Measurements from ENCODE around the gene ESYT1. TPM values are rescaled to one million over a fixed set of nuclear protein-coding genes. Genes with fewer than 3 reads are reported as not detected.

Gene ESYT1
- total and polyA plus RNA-seq, 11 donors = 17.0 to 81.1 (median 43.4) TPM

DNA sequence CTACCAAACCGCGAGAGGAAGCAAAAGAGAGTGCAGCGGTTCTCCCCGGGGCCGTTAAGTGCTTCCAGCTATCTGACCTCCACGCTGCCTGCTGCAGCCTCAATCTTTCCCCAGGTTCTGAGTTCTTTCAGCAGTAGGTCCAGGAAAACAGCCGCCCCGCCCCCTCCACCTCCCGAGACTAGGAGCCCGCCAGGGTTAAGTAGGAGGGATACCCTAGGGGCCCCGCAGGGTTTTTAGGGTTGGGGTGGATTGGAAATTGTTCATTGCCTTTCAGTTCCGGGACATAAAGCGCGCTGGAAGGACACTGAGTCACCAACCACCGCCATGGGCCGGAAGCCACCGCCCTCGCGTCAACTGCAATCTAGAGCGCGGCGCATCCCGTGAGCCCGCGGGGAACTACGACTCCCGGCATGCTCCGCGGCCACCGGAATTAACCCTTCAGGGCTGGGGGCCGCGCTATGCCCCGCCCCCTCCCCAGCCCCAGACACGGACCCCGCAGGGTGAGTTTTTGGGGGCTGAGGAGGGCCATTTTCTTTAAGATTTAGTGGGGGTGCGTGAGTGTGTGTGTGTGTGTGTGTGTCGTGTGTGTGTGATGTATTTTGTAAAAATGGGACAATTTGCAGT is 24.2 kb downstream of the ESYT1 start, which contains the start of gene MYL6B:
Gene MYL6B, plus strand, starts transcription at position 456 of the 624 bp plus-strand sequence. CDS start 1,332 bp downstream, outside the sequence.
- peak in 1 of 2 donors; percentile 62 for TF ChIP-seq POLR2A (IDR thresholded peaks at IDR 0.05)
- TF ChIP-seq, protein P1, sequence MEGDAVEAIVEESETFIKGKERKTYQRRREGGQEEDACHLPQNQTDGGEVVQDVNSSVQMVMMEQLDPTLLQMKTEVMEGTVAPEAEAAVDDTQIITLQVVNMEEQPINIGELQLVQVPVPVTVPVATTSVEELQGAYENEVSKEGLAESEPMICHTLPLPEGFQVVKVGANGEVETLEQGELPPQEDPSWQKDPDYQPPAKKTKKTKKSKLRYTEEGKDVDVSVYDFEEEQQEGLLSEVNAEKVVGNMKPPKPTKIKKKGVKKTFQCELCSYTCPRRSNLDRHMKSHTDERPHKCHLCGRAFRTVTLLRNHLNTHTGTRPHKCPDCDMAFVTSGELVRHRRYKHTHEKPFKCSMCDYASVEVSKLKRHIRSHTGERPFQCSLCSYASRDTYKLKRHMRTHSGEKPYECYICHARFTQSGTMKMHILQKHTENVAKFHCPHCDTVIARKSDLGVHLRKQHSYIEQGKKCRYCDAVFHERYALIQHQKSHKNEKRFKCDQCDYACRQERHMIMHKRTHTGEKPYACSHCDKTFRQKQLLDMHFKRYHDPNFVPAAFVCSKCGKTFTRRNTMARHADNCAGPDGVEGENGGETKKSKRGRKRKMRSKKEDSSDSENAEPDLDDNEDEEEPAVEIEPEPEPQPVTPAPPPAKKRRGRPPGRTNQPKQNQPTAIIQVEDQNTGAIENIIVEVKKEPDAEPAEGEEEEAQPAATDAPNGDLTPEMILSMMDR (IDR thresholded peaks at IDR 0.05) = no peak
- H3K4me1 ChIP-seq = peaks cover 4 to 36% (median 25%) of the 10 kb centered on the region in 12 donors
- DNase-seq = peak; percentile 94 to 97 (median 96)
- H3K9me3 ChIP-seq = no peaks in the 10 kb centered on the region
- peaks cover 0 to 12% (median 0%) of the 10 kb centered on the region in 9 donors for H3K36me3 ChIP-seq
- intact Hi-C loops (cut with DNase I) = loop anchor here in 2 of 10 donors (2.0 kb wide), 1 partner anchor 23 kb away; the partner anchor contains the start of gene ESYT1 (in 2 of the 2)
- peak within 1 kb of the TSS; percentile 22 to 92 (median 72) for H3K4me3 ChIP-seq
- no peaks in the 10 kb centered on the region for H3K27me3 ChIP-seq
- ATAC-seq = peak; percentile 95 to 98 (median 97)
- 0 to 1% (median 1%) methylated on average over 15 to 37 of the region's 37 CpGs for WGBS, 4 donors
- H3K27ac ChIP-seq = peak within 1 kb of the TSS; percentile 80 to 98 (median 94)

DNA sequence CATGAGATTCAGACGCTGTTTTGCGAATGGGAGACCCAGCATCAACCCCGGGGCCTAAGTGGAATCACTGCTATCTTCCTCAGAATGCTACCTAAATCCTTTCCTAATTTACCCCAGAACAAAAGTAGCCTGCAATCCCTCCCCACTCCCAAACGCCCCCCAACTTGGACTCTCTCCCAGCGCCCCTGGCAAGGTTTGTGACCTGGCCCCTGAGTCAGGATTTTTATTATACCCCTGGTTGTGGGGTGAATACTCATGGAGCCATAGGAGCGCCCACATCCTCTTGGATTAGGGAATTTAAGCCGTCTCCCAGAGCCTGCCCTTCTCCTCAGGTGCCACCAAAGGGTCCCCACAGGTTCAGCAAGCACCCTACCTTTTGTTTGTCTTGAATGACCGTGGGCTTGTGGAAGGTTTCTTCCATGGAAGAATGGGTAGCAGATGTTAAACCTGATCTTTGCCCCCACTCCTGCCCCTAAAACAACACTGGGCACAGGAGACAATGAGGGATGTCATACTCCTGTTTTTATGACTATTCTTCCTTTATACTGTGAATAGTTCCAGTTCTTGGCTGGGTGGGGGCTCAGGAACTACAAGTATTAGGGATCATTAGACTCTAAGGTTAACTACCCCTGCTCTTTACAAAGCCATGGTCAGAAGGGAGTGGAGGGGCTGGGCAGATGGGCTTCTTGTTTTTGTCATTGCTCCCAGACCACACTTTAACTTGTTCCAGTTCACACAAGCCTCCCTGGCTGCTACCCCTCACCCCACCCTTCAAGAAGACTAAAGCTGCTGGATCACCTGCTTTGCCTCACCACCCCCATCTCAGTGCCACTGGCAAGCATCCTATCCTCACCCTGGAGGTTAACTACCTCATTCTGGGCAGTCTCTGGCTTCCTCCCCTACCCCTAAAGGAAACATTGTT is 24.9 kb downstream of the ESYT1 start:
- peak overlapping the region in 10 of 12 donors; percentile 92 to 98 (median 94) for H3K27ac ChIP-seq
- WGBS, 4 donors = 7 to 16% (median 15%) methylated on average over 8 of the region's 8 CpGs
- peaks cover 4 to 36% (median 23%) of the 10 kb centered on the region in 12 donors for H3K4me1 ChIP-seq
- no peak for ATAC-seq
- H3K9me3 ChIP-seq = no peaks in the 10 kb centered on the region
- H3K4me3 ChIP-seq = peak overlapping the region; percentile 22 to 92 (median 72)
- TF ChIP-seq, protein P1 (IDR thresholded peaks at IDR 0.05) = no peak
- TF ChIP-seq POLR2A (IDR thresholded peaks at IDR 0.05) = no peak
- no peaks in the 10 kb centered on the region for H3K27me3 ChIP-seq
- H3K36me3 ChIP-seq = peaks cover 0 to 12% (median 0%) of the 10 kb centered on the region in 9 donors
- intact Hi-C loops (cut with DNase I) = loop anchor here in 2 of 10 donors (2.0 kb wide), 1 partner anchor 24 kb away; the partner anchor contains the start of gene ESYT1 (in 2 of the 2)
- peak in 1 of 5 donors; percentile 15 for DNase-seq

DNA sequence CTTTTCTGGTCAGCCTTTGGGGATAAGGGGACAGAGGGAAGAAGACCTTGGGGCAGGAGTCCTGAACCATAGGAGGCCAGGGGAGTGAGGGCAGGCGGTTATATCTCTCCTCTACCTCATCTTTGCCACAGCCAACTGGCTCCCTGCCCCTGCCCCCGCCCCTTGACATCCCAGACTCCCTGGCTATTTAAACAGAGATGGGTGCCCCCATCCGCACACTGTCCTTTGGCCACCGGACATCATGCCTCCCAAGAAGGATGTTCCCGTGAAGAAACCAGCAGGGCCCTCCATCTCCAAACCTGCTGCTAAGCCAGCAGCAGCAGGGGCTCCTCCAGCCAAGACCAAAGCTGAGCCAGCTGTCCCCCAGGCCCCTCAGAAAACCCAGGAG is 25.6 kb downstream of the ESYT1 start:
- Histone ChIP-seq H3K9me3 (no peaks in the 10 kb centered on the region), H3K36me3 (peaks cover 0 to 12% (median 0%) of the 10 kb centered on the region in 9 donors), H3K27me3 (no peaks in the 10 kb centered on the region), H3K4me1 (peaks cover 4 to 36% (median 23%) of the 10 kb centered on the region in 12 donors), H3K4me3 (no peak overlapping the region), H3K27ac (no peak overlapping the region)
- no peak for TF ChIP-seq POLR2A (IDR thresholded peaks at IDR 0.05)
- TF ChIP-seq, protein P1 (IDR thresholded peaks at IDR 0.05) = no peak
- WGBS, 4 donors = 78 to 87% (median 82%) methylated on average over 5 of the region's 5 CpGs
- no peak for DNase-seq
- intact Hi-C loops (cut with DNase I) = loop anchor here in 2 of 10 donors (2.0 kb wide), 1 partner anchor 25 kb away; the partner anchor contains the start of gene ESYT1 (in 2 of the 2)
- ATAC-seq = no peak

Data from heart left ventricle (tissue), 16 donors.